IgD-negative memory B cell (primary cell): ENCODE data around the gene TPM4. TPM values are rescaled to one million over a fixed set of nuclear protein-coding genes. Genes with fewer than 3 reads are reported as not detected.
"Not testable (repeated sequence)": the region's sequence is repeated elsewhere in the genome, so short reads cannot be mapped to it uniquely, and the experiment has no call there.

Experiments
- H3K27ac Mint-ChIP-seq, 3 donors: one replicate each; pipeline ENCODE4 v1.8.0; 2020 to 2022; ENCODE audit warnings: mild to moderate bottlenecking in 3 of 3, mixed read lengths in 3 of 3, moderate library complexity in 1 of 3
- H3K27me3 Mint-ChIP-seq: one replicate; pipeline ENCODE4 v1.8.0; 2021; ENCODE audit warnings: mixed read lengths
- H3K36me3 Mint-ChIP-seq: one replicate; pipeline ENCODE4 v1.8.0; 2020; ENCODE audit warnings: mild to moderate bottlenecking, mixed read lengths
- H3K4me1 Mint-ChIP-seq, 3 donors: one replicate each; pipeline ENCODE4 v1.8.0; 2020 to 2022; ENCODE audit warnings: mixed read lengths in 3 of 3, mild to moderate bottlenecking in 1 of 3
- H3K4me3 Mint-ChIP-seq, 4 donors: one replicate each; pipeline ENCODE4 v1.8.0; 2020 to 2022; ENCODE audit warnings: mild to moderate bottlenecking in 4 of 4, mixed read lengths in 4 of 4, moderate library complexity in 3 of 4
- H3K9me3 Mint-ChIP-seq, 3 donors: one replicate each; pipeline ENCODE4 v1.8.0; 2020 to 2021; ENCODE audit warnings: mixed read lengths in 3 of 3, mild to moderate bottlenecking in 1 of 3
- polyA plus RNA-seq: library from polyadenylated mRNA; unstranded; fragments of 300-500 nt; fragmentation: Illumina TruSeq; gene quantifications from one replicate; pipeline ENCODE4 v1.2.3, GENCODE V29; 2021

TPM4 gene
- polyA plus RNA-seq, 1 donor from 2014 or later, result 88.1 TPM

DNA sequence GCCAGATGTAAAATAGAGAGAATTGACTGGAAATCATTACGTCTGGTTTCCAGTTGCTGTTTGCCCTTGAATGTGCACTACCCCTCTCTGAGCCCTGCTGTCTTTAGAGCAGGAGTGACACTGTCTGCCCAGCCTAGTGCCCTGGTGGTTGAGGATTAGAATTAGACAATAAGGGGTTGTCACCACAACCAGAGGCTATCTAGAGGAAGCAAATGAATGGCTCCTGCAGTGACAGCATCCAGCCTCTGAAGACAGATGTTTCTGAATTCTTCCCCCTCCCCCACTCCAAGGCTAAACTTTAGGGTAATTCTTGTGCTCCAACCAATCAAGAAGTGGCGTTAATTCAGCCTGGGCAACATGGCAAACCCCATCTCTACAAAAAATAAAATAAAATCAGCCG, 37.4 kb downstream of the TPM4 start:
- peak overlapping the region; percentile 59 to 91 (median 70) for H3K4me3 Mint-ChIP-seq
- H3K36me3 Mint-ChIP-seq, result peaks cover 5% of the 10 kb centered on the region
- no peaks in the 10 kb centered on the region for H3K27me3 Mint-ChIP-seq
- H3K27ac Mint-ChIP-seq, result peak overlapping the region in 2 of 3 donors; percentile 63 to 87
- peaks cover 37 to 54% (median 43%) of the 10 kb centered on the region in 3 donors for H3K4me1 Mint-ChIP-seq
- no peaks in the 10 kb centered on the region for H3K9me3 Mint-ChIP-seq

DNA sequence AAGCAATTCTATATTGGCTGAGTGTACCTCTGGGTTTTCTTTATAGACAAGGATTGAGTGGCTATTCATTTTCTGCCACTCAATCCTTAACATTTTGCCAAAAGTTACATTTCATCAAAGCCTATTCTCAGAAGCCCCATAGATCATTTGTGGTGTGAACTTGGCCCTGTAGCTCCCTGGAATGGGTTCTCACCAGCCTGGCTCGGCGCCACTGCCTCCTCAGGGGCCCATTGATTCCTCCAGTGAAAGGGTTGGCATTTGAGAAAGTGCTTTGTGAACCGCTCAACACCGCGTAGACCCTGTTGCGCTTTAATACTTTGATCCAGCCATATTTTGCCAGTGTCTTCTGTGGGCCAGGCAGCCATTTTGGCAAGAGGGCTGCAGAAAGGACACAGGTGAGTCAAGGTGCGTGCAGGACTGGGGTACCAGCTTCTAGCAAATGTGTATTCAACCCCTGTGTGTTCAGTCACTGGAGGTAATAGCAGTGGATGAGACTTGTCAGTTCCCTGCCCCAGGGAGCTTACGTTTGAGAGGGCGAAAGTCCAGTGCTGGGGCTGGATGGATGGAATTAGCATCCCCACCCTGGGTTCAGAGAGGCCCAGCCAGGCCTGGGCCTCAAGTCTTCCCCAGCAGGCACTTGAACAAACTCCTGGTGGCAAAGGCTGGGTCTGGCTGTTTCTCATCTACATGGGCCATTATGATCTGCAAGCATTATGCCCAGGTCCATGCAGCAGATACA, 39.2 kb downstream of the TPM4 start:
- no peaks in the 10 kb centered on the region for H3K27me3 Mint-ChIP-seq
- H3K36me3 Mint-ChIP-seq, result peaks cover 11% of the 10 kb centered on the region
- H3K9me3 Mint-ChIP-seq, result no peaks in the 10 kb centered on the region
- H3K4me1 Mint-ChIP-seq, result peaks cover 39 to 62% (median 53%) of the 10 kb centered on the region in 3 donors
- peak overlapping the region in 3 of 4 donors; percentile 69 to 72 (median 70) for H3K4me3 Mint-ChIP-seq
- peak overlapping the region; percentile 31 to 97 (median 79) for H3K27ac Mint-ChIP-seq

DNA sequence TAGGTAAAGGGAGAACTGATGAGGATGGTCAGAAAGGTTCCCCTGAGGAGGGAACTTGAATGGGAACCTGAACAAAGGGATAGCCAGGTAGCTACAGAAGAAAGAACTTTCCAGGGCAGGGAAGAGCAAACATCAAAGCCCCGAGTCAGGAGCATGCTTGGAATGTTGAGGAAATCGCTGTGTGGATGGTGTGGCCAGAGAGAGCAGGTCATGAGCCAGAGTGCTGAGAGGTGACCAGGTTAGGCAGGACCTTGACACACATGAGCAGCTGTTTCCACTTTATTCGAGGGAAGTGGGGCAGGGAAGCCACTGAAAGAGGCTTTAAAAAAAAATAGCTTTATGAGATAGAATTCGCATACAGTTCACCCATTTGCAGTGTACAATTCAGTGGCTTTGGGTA, 39.8 kb downstream of the TPM4 start:
- H3K4me3 Mint-ChIP-seq, result peak overlapping the region in 3 of 4 donors; percentile 55 to 72 (median 69)
- H3K36me3 Mint-ChIP-seq, result peaks cover 11% of the 10 kb centered on the region
- H3K27ac Mint-ChIP-seq, result peak overlapping the region; percentile 3 to 97 (median 79)
- peaks cover 39 to 61% (median 53%) of the 10 kb centered on the region in 3 donors for H3K4me1 Mint-ChIP-seq
- H3K9me3 Mint-ChIP-seq, result no peaks in the 10 kb centered on the region
- H3K27me3 Mint-ChIP-seq, result no peaks in the 10 kb centered on the region

DNA sequence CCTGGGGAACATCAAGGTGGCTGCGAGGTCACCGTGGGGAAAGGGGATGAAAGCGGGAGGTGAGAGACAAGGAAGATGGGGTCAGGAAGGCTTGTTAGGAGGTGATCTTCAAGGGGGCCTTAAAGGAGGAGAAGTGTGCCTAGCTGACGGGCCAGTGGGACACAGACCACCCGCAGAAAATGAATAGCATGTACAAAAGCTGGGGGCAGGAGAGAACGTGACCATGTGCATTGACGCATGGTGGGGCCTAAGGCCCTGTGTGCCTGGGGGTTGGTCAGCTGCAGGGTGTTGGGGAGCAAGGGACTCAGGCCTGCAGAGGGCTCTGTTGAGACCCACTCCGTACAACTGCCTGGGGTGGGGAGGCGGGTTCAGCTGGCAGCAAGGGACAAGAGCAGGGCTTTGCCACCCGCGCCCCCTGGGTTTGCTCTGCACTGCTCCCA, 41.3 kb downstream of the TPM4 start:
- peak overlapping the region; percentile 97 for H3K27ac Mint-ChIP-seq
- peaks cover 34 to 54% (median 47%) of the 10 kb centered on the region in 3 donors for H3K4me1 Mint-ChIP-seq
- H3K9me3 Mint-ChIP-seq, result no peaks in the 10 kb centered on the region
- H3K4me3 Mint-ChIP-seq, result peak overlapping the region; percentile 70 to 94 (median 88)
- H3K36me3 Mint-ChIP-seq, result peaks cover 13% of the 10 kb centered on the region
- H3K27me3 Mint-ChIP-seq, result no peaks in the 10 kb centered on the region

DNA sequence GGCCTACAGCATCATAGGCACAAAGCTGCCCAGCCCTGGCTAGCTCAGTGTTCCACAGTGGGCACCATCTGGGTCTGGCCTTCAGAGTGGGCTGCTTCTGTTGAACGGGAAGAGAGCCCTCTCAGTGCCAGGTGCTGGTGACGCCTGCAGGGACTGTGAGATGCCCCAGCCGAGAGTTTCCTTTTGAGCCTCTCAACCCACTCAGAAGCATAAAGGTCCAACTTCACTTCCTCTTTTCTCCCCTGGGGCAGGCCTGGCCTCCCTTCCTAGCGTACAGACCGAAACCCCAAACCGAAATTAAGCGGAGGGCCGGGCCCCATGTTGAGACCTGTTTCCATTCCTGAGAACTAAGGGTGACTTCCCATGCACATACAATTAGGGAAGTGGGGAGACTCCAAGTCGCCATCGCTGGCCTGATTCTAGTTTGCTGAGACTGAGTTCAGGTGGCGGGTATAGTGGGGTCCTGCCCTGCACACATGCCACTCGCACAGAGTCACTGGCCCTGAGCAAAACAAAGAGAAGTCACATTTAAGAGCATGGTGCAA, 42.3 kb downstream of the TPM4 start:
- Mint-ChIP-seq H3K4me3 (peak overlapping the region; percentile 70 to 94 (median 88)), H3K27ac (peak overlapping the region; percentile 97), H3K4me1 (peaks cover 30 to 48% (median 44%) of the 10 kb centered on the region in 3 donors), H3K36me3 (peaks cover 15% of the 10 kb centered on the region), H3K27me3 (no peaks in the 10 kb centered on the region), H3K9me3 (no peaks in the 10 kb centered on the region)

DNA sequence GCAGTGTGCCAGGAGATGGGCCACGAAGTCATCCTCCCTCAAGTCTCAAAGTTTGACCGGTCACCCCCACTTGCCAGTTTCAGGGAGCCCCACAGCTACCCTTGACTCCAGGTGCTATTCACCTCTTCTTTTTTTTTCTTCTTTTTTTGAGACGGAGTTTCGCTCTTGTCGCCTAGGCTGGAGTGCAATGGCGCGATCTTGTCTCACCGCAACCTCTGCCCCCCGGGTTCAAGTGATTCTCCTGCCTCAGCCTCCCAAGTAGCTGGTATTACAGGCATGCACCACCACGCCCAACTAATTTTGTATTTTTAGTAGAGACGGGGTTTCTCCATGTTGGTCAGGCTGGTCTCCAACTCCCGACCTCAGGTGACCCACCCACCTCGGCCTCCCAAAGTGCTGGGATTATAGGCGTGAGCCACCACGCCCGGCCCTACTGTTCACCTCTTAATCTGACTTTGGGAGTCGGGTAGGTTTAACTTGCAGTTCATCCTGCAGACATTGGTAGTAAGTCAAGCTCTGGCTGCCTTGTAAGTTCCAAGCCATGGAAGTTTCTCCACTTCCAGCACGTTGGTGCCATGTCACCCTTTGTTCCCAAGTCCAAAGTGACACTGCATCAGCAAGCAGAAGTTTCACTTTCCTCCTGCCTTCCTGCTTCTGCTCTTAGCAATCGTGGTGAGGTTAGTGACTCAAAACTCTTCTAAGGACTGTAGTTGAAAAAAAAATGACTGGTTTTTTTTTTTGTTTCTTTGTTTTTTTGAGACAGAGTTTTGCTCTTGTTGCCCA, 43.0 kb downstream of the TPM4 start:
- Mint-ChIP-seq H3K36me3 (peaks cover 15% of the 10 kb centered on the region), H3K4me1 (peaks cover 26 to 43% (median 40%) of the 10 kb centered on the region in 3 donors), H3K27ac (peak overlapping the region; percentile 97), H3K4me3 (peak overlapping the region; percentile 70 to 94 (median 88))
- not testable (repeated sequence) for H3K27me3 Mint-ChIP-seq, H3K9me3 Mint-ChIP-seq

DNA sequence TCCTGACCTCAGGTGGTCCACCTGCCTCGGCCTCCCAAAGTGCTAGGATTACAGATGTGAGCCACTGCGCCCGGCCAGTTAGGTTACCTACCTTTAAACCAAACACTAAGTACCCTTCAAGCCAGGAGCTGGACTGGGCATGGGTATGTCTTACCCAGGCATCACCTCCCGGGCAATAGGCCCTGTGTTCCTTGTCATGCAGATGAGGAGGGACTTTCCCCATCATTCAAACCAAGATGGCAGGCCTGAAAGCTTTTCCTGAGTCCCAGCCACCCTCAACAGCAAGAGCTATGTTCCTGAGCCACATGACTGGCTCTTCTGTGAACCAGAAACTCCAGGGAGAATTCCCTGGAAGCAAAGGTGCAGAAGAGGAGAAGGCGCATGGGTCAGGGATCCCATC, 44.8 kb downstream of the TPM4 start:
- H3K9me3 Mint-ChIP-seq, result no peaks in the 10 kb centered on the region
- peak overlapping the region in 2 of 3 donors; percentile 39 to 50 for H3K27ac Mint-ChIP-seq
- peak overlapping the region in 1 of 4 donors; percentile 52 for H3K4me3 Mint-ChIP-seq
- no peaks in the 10 kb centered on the region for H3K27me3 Mint-ChIP-seq
- peaks cover 15% of the 10 kb centered on the region for H3K36me3 Mint-ChIP-seq
- H3K4me1 Mint-ChIP-seq, result peaks cover 21 to 31% (median 30%) of the 10 kb centered on the region in 3 donors

DNA sequence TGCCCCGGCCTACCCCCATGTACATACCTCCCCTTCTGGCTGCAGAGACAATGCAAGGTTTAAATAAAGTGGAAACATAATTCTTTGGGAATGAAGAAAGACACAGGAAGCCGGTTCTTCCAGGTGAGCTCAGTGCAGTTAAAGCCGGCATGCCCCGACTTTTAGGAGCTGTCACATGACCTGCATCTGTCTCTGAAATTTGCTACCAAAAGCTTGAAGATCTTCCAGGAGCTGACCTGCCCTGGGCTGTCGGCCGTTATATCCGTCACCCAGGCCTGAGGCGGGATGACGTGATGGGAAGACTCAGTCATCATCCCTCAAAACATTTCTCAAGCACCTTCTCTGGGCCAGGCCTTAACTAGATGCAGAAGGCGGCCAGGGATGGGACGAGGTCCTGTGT, 45.7 kb downstream of the TPM4 start:
- Mint-ChIP-seq H3K27ac (peak overlapping the region; percentile 39 to 83 (median 43)), H3K9me3 (no peaks in the 10 kb centered on the region), H3K4me1 (peaks cover 18 to 26% (median 25%) of the 10 kb centered on the region in 3 donors), H3K4me3 (no peak overlapping the region), H3K36me3 (peaks cover 15% of the 10 kb centered on the region), H3K27me3 (no peaks in the 10 kb centered on the region)

DNA sequence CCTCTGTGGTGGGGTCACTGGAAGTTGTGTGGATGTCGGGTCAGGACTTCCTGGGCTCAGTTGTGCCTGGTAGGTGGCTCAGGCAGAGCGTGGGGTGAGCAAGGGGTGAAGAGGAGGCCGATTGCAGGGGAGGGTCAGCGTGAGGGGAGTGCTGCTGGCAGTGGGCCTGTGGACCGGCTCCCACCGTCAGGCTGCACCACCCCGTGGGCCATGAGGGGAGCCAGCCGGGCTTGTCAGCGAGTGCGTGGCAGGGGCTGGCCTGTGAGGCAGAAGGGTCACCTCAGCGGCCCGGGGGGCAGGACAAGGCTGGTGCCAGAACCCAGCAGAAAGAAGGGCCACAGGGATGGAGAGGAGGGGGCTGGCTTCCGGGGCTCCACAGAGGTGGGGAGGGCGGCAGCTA, 48.7 kb downstream of the TPM4 start:
- Mint-ChIP-seq H3K4me3 (no peak overlapping the region), H3K9me3 (no peaks in the 10 kb centered on the region), H3K36me3 (peaks cover 6% of the 10 kb centered on the region), H3K4me1 (no peaks in the 10 kb centered on the region), H3K27ac (peak overlapping the region in 1 of 3 donors; percentile 74), H3K27me3 (no peaks in the 10 kb centered on the region)

DNA sequence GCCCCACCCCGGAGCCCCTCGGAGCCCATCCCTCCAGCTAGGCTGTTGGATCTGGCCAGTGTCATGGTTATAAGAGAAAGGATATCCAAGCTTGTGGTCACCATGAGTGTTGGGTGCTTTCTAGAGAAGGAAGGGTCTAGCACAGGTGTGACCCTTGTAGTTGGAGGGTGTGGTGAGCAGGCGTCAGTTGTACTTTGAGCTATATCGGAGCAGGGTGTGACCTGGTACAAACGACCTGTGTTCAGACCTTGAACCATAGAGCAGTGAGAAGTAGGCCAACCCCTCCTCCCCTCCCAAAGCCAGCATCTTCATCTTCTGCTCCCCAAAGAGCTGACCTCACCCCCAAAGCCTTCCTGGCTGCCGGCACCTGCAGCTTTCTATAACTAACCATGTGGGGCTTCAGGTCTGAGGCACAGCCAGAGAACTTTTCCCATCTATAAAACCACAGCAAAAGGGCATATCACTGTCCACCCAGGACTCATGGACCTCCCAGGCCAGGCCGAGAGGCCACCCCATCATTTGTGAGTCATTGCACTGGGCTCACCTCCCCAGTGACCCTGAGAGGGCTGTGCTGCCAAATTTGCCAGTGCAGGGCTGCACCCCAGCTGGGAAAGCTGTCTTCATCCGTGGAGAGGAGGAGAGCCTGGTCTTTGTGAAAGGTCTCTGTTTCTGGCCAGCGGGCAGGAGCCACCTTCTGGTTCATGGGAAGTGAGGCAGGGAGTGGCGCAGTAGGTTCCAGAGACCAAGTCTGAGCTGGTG, 49.6 kb downstream of the TPM4 start:
- peak overlapping the region in 1 of 3 donors; percentile 53 for H3K27ac Mint-ChIP-seq
- H3K27me3 Mint-ChIP-seq, result no peaks in the 10 kb centered on the region
- H3K4me1 Mint-ChIP-seq, result no peaks in the 10 kb centered on the region
- peaks cover 12% of the 10 kb centered on the region for H3K36me3 Mint-ChIP-seq
- no peaks in the 10 kb centered on the region for H3K9me3 Mint-ChIP-seq
- H3K4me3 Mint-ChIP-seq, result peak overlapping the region in 1 of 4 donors; percentile 65

DNA sequence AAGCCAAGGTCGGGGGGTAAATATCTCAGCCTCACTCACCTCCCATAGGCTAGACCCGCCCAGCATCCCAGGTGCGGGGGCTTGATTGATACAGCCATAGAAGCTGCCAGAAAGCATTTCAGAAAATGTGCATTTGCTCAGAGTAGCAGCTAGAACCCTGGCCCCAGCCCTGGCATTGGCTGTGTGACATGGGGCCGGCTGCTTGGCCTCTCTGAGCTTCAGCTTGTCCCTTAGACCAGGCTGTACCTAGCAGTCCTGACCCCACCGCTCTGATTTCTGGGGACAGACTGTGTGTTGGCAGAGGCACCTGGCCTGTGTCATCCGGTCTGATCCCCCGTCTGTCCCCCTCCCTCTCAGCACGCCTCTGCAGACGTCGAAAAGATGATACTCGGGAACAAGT, 50.8 kb downstream of the TPM4 start:
- no peaks in the 10 kb centered on the region for H3K27me3 Mint-ChIP-seq
- peaks cover 12% of the 10 kb centered on the region for H3K36me3 Mint-ChIP-seq
- H3K4me1 Mint-ChIP-seq, result peaks cover 0 to 2% (median 0%) of the 10 kb centered on the region in 3 donors
- H3K9me3 Mint-ChIP-seq, result peaks cover 0 to 3% (median 0%) of the 10 kb centered on the region in 3 donors
- no peak overlapping the region for H3K4me3 Mint-ChIP-seq
- no peak overlapping the region for H3K27ac Mint-ChIP-seq

DNA sequence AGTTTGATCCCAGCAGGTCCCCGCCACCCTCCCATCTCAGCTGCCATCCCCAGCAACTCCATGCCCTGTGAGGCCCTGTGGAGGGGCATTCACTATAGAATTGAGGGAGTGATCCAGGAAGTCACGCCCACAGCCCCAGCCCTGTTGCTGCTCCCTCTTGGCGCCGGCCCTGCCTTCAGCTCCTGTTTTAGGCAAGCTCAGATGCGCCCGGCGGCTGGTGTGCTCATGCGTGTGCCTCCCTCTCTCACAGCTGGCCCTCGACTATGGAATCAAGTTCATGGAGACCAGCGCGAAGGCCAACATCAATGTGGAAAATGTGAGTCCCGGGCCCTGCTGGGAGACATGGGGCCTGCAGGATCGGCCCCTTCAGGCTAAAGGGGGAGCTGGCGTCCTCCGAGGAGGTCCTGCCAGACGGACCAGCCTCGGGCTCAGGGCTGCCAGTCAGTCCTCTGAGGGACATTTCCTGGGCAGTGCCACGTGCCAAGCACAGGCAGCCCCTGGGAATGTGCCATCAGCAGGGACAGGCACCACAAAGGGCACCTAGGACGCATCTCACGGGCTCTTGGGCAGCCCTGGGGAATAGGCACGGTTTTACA, 51.6 kb downstream of the TPM4 start:
- H3K36me3 Mint-ChIP-seq, result peaks cover 12% of the 10 kb centered on the region
- no peak overlapping the region for H3K27ac Mint-ChIP-seq
- H3K27me3 Mint-ChIP-seq, result no peaks in the 10 kb centered on the region
- H3K9me3 Mint-ChIP-seq, result peaks cover 0 to 3% (median 0%) of the 10 kb centered on the region in 3 donors
- no peak overlapping the region for H3K4me3 Mint-ChIP-seq
- peaks cover 0 to 2% (median 0%) of the 10 kb centered on the region in 3 donors for H3K4me1 Mint-ChIP-seq

DNA sequence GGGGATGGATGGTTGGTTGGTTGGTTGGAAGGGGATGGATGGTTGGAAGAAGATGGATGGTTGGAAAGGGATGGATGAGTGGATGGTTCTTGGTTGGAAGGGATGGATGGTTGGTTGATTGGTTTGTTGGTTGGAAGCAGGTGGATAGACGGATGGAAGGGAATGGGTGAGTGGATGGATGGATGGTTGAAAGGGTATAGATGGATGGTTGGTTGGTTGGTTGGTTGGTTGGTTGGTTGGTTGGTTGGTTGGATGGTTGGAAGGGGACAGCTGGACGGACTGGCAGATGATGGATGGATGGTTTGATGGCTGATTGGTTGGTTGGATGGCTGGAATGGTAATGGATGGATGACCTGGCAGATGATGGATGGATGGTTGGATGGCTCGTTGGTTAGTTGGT, 55.4 kb downstream of the TPM4 start:
- peaks cover 0 to 3% (median 2%) of the 10 kb centered on the region in 3 donors for H3K9me3 Mint-ChIP-seq
- no peaks in the 10 kb centered on the region for H3K27me3 Mint-ChIP-seq
- H3K36me3 Mint-ChIP-seq, result peaks cover 18% of the 10 kb centered on the region
- peak overlapping the region in 1 of 4 donors; percentile 46 for H3K4me3 Mint-ChIP-seq
- H3K4me1 Mint-ChIP-seq, result peaks cover 12 to 20% (median 17%) of the 10 kb centered on the region in 3 donors
- H3K27ac Mint-ChIP-seq, result peak overlapping the region in 1 of 3 donors; percentile 88

DNA sequence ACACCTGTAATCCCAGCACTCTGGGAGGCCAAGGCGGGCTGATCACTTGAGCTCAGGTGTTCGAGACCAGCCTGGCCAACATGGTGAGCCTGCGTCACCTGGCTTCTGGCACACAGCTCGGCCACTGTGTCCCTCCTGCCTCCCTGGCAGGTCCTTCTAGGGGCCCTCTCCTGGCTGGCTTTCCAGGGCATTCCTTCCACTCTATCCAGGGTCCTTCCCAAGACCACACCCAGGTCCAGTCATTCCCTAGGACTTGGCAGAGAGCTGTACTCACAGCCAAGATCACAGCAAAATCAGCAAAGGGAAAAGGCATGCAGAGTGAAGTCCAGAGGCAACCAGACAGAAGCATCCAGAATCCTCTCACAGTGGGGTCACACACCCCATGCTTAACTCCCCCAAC, 57.5 kb downstream of the TPM4 start:
- Mint-ChIP-seq H3K9me3 (peaks cover 0 to 6% (median 5%) of the 10 kb centered on the region in 3 donors), H3K4me1 (peaks cover 17 to 28% (median 27%) of the 10 kb centered on the region in 3 donors), H3K27me3 (no peaks in the 10 kb centered on the region), H3K36me3 (peaks cover 20% of the 10 kb centered on the region), H3K27ac (peak overlapping the region in 2 of 3 donors; percentile 80 to 94), H3K4me3 (peak overlapping the region in 1 of 4 donors; percentile 73)
